Breast epithelium (tissue), 4 donors: ENCODE results near the gene ARHGEF10L. TPM values are rescaled to one million over a fixed set of nuclear protein-coding genes. Genes with fewer than 3 reads are reported as not detected.

Experiments
- DNase-seq, 2 donors: peaks; one replicate each; pipeline ENCODE4 v3.0.0-alpha.2; 2019; ENCODE audit warnings: low spot score in 2 of 2
- H3K27ac ChIP-seq, 2 donors: fragments of 200-600 bp; sonication (generic) in 1 of 2; one replicate each; pipeline ENCODE4 v1.5.1; 2016 to 2019; ENCODE audit warnings: mild to moderate bottlenecking in 1 of 2
- H3K27me3 ChIP-seq, 2 donors: fragments of 200-600 bp; sonication (generic) in 1 of 2; one replicate each; pipeline versions ENCODE4 v1.5.1 to v1.6.0; 2017 to 2019; ENCODE audit warnings: control low read depth in 1 of 2, mild to moderate bottlenecking in 1 of 2
- H3K36me3 ChIP-seq: fragments of 200-600 bp; one replicate; pipeline ENCODE4 v1.5.1; 2019
- H3K4me1 ChIP-seq, 2 donors: fragments of 200-600 bp; sonication (generic); one replicate each; pipeline ENCODE4 v1.5.1; 2016 to 2019; ENCODE audit warnings: control low read depth in 1 of 2
- H3K4me3 ChIP-seq, 3 donors: fragments of 200-600 bp; sonication (generic); 1 replicate in 2 of 3; 2 replicates in 1 of 3; pipeline ENCODE4 v1.5.1; 2016 to 2019; ENCODE audit warnings: mild to moderate bottlenecking in 3 of 3, moderate library complexity in 2 of 3
- H3K9me3 ChIP-seq, 2 donors: fragments of 200-600 bp; sonication (generic) in 1 of 2; one replicate each; pipeline ENCODE4 v1.5.1; 2016 to 2019; ENCODE audit warnings: control low read depth in 1 of 2
- POLR2A ChIP-seq: fragments of 450-650 bp; IDR thresholded peaks from one replicate; pipeline ENCODE4 v1.6.1; 2016; ENCODE audit warnings: antibody characterized with exemption, mild to moderate bottlenecking, moderate library complexity
- POLR2AphosphoS5 ChIP-seq, 3 donors: sonication (generic); formaldehyde crosslinking; IDR thresholded peaks; one replicate each; pipeline ENCODE4 v1.6.1; 2017; ENCODE audit warnings: antibody characterized with exemption in 3 of 3
- intact Hi-C: fragments of 100-400 bp; cut with DNase I; formaldehyde crosslinking; loops from one replicate; pipeline ENCODE4 v1.15.1; 2023; ENCODE audit warnings: low total_unique reads
- total RNA-seq, 3 donors: library from RNA; depleted of rRNA; stranded (reverse); fragments of >200 nt; gene quantifications; one replicate each; pipeline ENCODE4 v1.1.0, GENCODE V29; 2016
- TF ChIP-seq, protein P1 (sequence below), 3 donors: fragments of 450-650 bp; IDR thresholded peaks; one replicate each; pipeline ENCODE4 v1.5.1; 2016 to 2017; ENCODE audit warnings: antibody characterized with exemption in 3 of 3, mild to moderate bottlenecking in 3 of 3, moderate library complexity in 3 of 3

ARHGEF10L gene
- total RNA-seq, 3 donors from 2014 or later = 36.7 to 51.4 (median 49.8) TPM

DNA sequence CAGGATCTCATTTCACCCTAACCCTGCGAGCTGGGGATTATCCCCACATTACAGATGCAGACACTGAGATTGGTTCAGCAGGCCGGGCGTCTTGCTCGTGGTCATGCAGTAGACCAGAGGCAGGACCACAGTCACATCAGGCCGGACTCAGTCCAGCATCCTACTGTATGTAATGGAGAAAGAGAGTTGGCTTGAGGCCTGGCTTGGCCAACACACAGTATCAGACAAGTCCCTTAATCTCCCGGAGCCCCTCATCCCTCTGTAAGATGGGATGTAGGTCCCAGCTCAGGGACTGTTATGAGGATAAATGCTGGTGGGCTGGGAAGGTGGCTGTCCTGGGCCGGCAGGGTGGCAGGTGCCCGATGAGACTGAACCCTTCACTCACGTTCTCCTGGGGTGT lies 149.5 kb downstream of the ARHGEF10L start:
- intact Hi-C loops = no loop called here
- Histone ChIP-seq H3K4me3 (no peak overlapping the region), H3K27ac (no peak overlapping the region), H3K36me3 (no peaks in the 10 kb centered on the region), H3K4me1 (no peaks in the 10 kb centered on the region), H3K27me3 (no peaks in the 10 kb centered on the region), H3K9me3 (no peaks in the 10 kb centered on the region)
- no peak for TF ChIP-seq POLR2AphosphoS5 (IDR thresholded peaks at IDR 0.05)
- TF ChIP-seq, protein P1, sequence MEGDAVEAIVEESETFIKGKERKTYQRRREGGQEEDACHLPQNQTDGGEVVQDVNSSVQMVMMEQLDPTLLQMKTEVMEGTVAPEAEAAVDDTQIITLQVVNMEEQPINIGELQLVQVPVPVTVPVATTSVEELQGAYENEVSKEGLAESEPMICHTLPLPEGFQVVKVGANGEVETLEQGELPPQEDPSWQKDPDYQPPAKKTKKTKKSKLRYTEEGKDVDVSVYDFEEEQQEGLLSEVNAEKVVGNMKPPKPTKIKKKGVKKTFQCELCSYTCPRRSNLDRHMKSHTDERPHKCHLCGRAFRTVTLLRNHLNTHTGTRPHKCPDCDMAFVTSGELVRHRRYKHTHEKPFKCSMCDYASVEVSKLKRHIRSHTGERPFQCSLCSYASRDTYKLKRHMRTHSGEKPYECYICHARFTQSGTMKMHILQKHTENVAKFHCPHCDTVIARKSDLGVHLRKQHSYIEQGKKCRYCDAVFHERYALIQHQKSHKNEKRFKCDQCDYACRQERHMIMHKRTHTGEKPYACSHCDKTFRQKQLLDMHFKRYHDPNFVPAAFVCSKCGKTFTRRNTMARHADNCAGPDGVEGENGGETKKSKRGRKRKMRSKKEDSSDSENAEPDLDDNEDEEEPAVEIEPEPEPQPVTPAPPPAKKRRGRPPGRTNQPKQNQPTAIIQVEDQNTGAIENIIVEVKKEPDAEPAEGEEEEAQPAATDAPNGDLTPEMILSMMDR (IDR thresholded peaks at IDR 0.05) = no peak
- TF ChIP-seq POLR2A = no peak
- no peak for DNase-seq

DNA sequence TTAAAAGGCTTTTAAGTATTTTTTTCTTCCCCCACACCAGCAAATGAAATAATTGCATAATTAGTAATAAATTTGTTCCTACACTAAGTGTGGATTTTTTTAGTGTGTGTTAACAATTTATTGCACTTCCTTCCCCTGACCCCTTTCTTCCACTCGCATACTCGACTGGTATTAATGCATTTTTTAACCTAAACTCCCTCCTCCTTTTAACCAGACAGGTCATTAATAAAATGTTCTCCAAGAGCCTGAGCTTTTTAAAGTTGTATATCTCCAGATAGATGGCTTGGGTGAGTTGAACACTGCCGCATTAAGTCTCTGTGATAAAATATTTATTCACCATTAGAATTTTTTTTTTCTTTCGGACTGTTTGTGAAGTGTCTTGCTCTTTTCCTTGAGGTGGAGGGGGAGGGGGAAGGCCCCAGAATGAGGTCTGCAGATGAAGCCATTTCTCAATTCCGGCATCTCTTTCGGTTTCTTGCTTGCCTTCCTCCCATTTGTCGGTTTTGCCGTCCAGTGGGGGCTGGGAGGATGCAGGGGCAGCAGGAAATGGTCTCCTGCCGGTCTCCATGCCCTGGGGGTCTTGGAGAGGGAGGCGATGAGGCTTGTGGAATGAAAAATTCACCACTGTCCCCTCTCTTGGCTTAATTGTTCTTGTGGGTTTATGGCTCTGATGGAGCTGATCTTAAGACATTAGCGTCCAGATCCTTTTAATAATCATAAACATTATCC lies 151.6 kb downstream of the ARHGEF10L start:
- Histone ChIP-seq H3K27ac (no peak overlapping the region), H3K27me3 (no peaks in the 10 kb centered on the region), H3K4me1 (no peaks in the 10 kb centered on the region), H3K4me3 (no peak overlapping the region), H3K9me3 (no peaks in the 10 kb centered on the region), H3K36me3 (no peaks in the 10 kb centered on the region)
- no peak for DNase-seq
- intact Hi-C loops = loop anchor here (5.0 to 10.0 kb wide), 2 partner anchors 866 to 1164 kb away; partner anchors contain the start of gene TAS1R2
- TF ChIP-seq, protein P1 (IDR thresholded peaks at IDR 0.05) = no peak
- no peak for TF ChIP-seq POLR2A
- TF ChIP-seq POLR2AphosphoS5 (IDR thresholded peaks at IDR 0.05) = no peak

DNA sequence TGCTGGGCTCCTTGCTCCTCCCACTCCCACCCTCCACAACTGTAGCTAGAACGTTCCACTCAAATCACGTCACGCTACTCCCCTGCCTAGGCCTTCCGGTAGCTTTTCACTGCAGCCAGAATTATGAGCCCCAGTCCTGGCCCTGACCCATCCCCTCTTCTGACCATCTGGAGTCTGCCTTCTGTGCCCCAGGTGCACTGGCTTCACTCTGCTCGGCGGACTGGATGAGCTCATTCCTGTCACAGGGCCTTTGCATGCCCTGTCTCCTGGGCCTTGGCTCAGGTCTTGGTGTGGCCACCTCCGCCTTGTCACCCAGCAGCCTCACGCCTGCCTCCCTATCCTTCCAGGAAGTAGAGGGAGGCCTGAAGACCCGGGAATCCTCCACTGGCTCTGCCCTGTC lies 153.1 kb downstream of the ARHGEF10L start:
- Histone ChIP-seq H3K27ac (no peak overlapping the region), H3K36me3 (no peaks in the 10 kb centered on the region), H3K4me1 (no peaks in the 10 kb centered on the region), H3K27me3 (no peaks in the 10 kb centered on the region), H3K4me3 (no peak overlapping the region), H3K9me3 (no peaks in the 10 kb centered on the region)
- intact Hi-C loops = loop anchor here (5.0 to 10.0 kb wide), 2 partner anchors 865 to 1162 kb away; partner anchors contain the start of gene TAS1R2
- TF ChIP-seq POLR2AphosphoS5 (IDR thresholded peaks at IDR 0.05) = no peak
- TF ChIP-seq, protein P1 (IDR thresholded peaks at IDR 0.05) = no peak
- TF ChIP-seq POLR2A = no peak
- no peak for DNase-seq

DNA sequence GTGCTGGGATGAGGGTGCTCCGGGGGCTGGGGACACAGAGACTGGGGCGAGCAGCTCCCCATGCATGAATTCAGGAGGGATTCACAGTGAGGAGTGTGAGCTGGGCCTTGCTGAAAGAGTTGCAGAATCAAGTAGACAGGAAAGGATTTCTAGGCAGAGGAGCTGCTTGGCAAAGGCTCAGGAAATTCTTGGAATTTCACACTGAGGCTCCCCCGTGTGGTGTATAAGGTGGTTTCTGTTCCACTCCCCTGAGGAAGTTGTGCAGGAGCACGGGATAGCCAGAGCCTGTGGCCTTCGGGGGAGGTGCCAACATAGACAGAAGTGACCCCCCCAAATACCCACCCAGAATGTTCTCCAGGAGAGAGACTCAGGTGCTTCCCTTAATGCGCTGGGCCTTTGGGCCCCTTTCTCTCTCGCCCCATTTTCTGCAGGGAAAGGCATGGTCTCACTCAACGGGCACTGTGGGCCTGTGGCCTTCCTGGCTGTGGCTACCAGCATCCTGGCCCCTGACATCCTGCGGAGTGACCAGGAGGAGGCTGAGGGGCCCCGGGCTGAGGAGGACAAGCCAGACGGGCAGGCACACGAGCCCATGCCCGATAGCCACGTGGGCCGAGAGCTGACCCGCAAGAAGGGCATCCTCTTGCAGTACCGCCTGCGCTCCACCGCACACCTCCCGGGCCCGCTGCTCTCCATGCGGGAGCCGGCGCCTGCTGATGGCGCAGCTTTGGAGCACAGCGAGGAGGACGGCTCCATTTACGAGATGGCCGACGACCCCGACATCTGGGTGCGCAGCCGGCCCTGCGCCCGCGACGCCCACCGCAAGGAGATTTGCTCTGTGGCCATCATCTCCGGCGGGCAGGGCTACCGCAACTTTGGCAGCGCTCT lies 157.2 kb downstream of the ARHGEF10L start:
- Histone ChIP-seq H3K4me3 (no peak overlapping the region), H3K4me1 (no peaks in the 10 kb centered on the region), H3K36me3 (no peaks in the 10 kb centered on the region), H3K9me3 (no peaks in the 10 kb centered on the region), H3K27ac (no peak overlapping the region), H3K27me3 (no peaks in the 10 kb centered on the region)
- intact Hi-C loops = loop anchor here (10.0 kb wide), 1 partner anchor 1158 kb away; the partner anchor contains the start of gene TAS1R2
- peak in 1 of 2 donors; percentile 29 for DNase-seq
- no peak for TF ChIP-seq POLR2A
- TF ChIP-seq, protein P1 (IDR thresholded peaks at IDR 0.05) = peak in 2 of 3 donors; percentile 32 to 54
